HEK293 (cell line): ENCODE measurements around the gene SLC26A1.

ENCODE experiments used
- CTCF ChIA-PET: fragments of 350-600 bp; formaldehyde crosslinking; extraction: SDS; loops from one replicate; lab custom pipeline; 2021; ENCODE audit warnings: antibody characterized with exemption; lab: Yijun Ruan, JAX
- POLR2A ChIA-PET: fragments of 300-600 bp; formaldehyde crosslinking; extraction: SDS; loops from one replicate; lab custom pipeline; 2020; ENCODE audit warnings: antibody characterized with exemption, inconsistent platforms; lab: Yijun Ruan, JAX
- H3K27ac ChIP-seq: fragments of 200-500 bp; sonication (Bioruptor generic); 2 replicates; pipeline ENCODE4 v1.5.1; 2014; ENCODE audit warnings: low read depth, low read length, control low read depth, inconsistent platforms; ENCODE audit errors: extremely low read depth
- H3K36me3 ChIP-seq, 2 experiments: fragments of 200-500 bp in 1 of 2; sonication (Bioruptor generic) in 1 of 2; 1 replicate in 1 of 2; 2 replicates in 1 of 2; pipeline ENCODE4 v1.5.1; 2014 to 2017; ENCODE audit warnings: inconsistent platforms in 2 of 2, low read length in 2 of 2; ENCODE audit not compliant: control insufficient read depth in 2 of 2, insufficient read depth in 1 of 2
- H3K4me1 ChIP-seq: fragments of 200-500 bp; sonication (Bioruptor generic); 2 replicates; pipeline ENCODE4 v1.5.1; 2014; ENCODE audit warnings: mild to moderate bottlenecking, low read length, inconsistent platforms; ENCODE audit not compliant: control insufficient read depth, insufficient read depth
- H3K4me3 ChIP-seq: 2 replicates; pipeline ENCODE4 v1.5.1; 2011; ENCODE audit warnings: low read depth, mild to moderate bottlenecking, control low read depth, low read length, moderate library complexity
- H3K9me3 ChIP-seq: fragments of 200-500 bp; sonication (Bioruptor generic); 2 replicates; pipeline ENCODE4 v1.5.1; 2014; ENCODE audit warnings: low read depth, low read length, inconsistent platforms; ENCODE audit not compliant: control insufficient read depth, insufficient read depth
- GLIS2 ChIP-seq: fragments of 450-650 bp; formaldehyde crosslinking; IDR thresholded peaks from 2 replicates; pipeline ENCODE4 v1.5.1; 2016; ENCODE audit warnings: missing biosample characterization, missing genetic modification characterization
- HOXD13 ChIP-seq: sonication (generic); formaldehyde crosslinking; IDR thresholded peaks from 2 replicates; pipeline ENCODE4 v1.8.0; 2022; ENCODE audit warnings: missing genetic modification reagents, borderline replicate concordance
- INSM2 ChIP-seq: fragments of 450-650 bp; formaldehyde crosslinking; IDR thresholded peaks from 2 replicates; pipeline ENCODE4 v1.5.1; 2016; ENCODE audit warnings: missing biosample characterization, missing genetic modification characterization
- PRDM4 ChIP-seq: fragments of 450-650 bp; formaldehyde crosslinking; IDR thresholded peaks from 2 replicates; pipeline ENCODE4 v1.5.1; 2017; ENCODE audit warnings: missing biosample characterization, missing genetic modification characterization
- RBAK ChIP-seq: fragments of 450-650 bp; formaldehyde crosslinking; IDR thresholded peaks from 2 replicates; pipeline ENCODE4 v1.5.1; 2016; ENCODE audit warnings: missing biosample characterization, missing genetic modification characterization
- SCRT1 ChIP-seq: fragments of 450-650 bp; formaldehyde crosslinking; IDR thresholded peaks from 2 replicates; pipeline ENCODE4 v1.5.1; 2016; ENCODE audit warnings: missing biosample characterization, missing genetic modification characterization, borderline replicate concordance
- SP7 ChIP-seq: fragments of 450-650 bp; formaldehyde crosslinking; IDR thresholded peaks from 2 replicates; pipeline ENCODE4 v1.5.1; 2016; ENCODE audit warnings: missing biosample characterization, missing genetic modification characterization
- ZFP37 ChIP-seq: fragments of 450-650 bp; formaldehyde crosslinking; IDR thresholded peaks from 2 replicates; pipeline ENCODE4 v1.5.1; 2016; ENCODE audit warnings: missing biosample characterization, missing genetic modification characterization
- ZNF138 ChIP-seq: fragments of 450-650 bp; formaldehyde crosslinking; IDR thresholded peaks from 2 replicates; pipeline ENCODE4 v1.5.1; 2016; ENCODE audit warnings: missing biosample characterization, missing genetic modification characterization, borderline replicate concordance
- ZNF221 ChIP-seq: fragments of 450-650 bp; formaldehyde crosslinking; IDR thresholded peaks from 2 replicates; pipeline ENCODE4 v1.5.1; 2017; ENCODE audit warnings: missing biosample characterization, missing genetic modification characterization, borderline replicate concordance
- ZNF302 ChIP-seq: fragments of 450-650 bp; formaldehyde crosslinking; IDR thresholded peaks from 2 replicates; pipeline ENCODE4 v1.5.1; 2016; ENCODE audit warnings: missing biosample characterization, missing genetic modification characterization, low read depth
- ZNF398 ChIP-seq: fragments of 450-650 bp; formaldehyde crosslinking; IDR thresholded peaks from 2 replicates; pipeline ENCODE4 v1.5.1; 2017; ENCODE audit warnings: missing biosample characterization, missing genetic modification characterization
- ZNF560 ChIP-seq: fragments of 450-650 bp; formaldehyde crosslinking; IDR thresholded peaks from 2 replicates; pipeline ENCODE4 v1.5.1; 2017; ENCODE audit warnings: missing biosample characterization, missing genetic modification characterization, borderline replicate concordance
- ZNF645 ChIP-seq: fragments of 450-650 bp; formaldehyde crosslinking; IDR thresholded peaks from 2 replicates; pipeline ENCODE4; 2016; ENCODE audit warnings: missing biosample characterization, missing genetic modification characterization
- ZNF660 ChIP-seq: fragments of 450-650 bp; IDR thresholded peaks from 2 replicates; pipeline ENCODE4 v1.5.1; 2018; ENCODE audit warnings: missing biosample characterization, mild to moderate bottlenecking, missing genetic modification characterization
- ZNF664 ChIP-seq: fragments of 450-650 bp; formaldehyde crosslinking; IDR thresholded peaks from 2 replicates; pipeline ENCODE4 v1.5.1; 2016; ENCODE audit warnings: missing biosample characterization, missing genetic modification characterization
- ZNF707 ChIP-seq: fragments of 450-650 bp; formaldehyde crosslinking; IDR thresholded peaks from 2 replicates; pipeline ENCODE4 v1.5.1; 2016; ENCODE audit warnings: missing biosample characterization, missing genetic modification characterization
- TF ChIP-seq, protein P1 (sequence below): fragments of 450-650 bp; formaldehyde crosslinking; conservative IDR thresholded peaks from 2 replicates; pipeline ENCODE4 v1.5.1; 2016; ENCODE audit warnings: low read depth, missing biosample characterization, missing genetic modification characterization

The SLC26A1 gene

DNA sequence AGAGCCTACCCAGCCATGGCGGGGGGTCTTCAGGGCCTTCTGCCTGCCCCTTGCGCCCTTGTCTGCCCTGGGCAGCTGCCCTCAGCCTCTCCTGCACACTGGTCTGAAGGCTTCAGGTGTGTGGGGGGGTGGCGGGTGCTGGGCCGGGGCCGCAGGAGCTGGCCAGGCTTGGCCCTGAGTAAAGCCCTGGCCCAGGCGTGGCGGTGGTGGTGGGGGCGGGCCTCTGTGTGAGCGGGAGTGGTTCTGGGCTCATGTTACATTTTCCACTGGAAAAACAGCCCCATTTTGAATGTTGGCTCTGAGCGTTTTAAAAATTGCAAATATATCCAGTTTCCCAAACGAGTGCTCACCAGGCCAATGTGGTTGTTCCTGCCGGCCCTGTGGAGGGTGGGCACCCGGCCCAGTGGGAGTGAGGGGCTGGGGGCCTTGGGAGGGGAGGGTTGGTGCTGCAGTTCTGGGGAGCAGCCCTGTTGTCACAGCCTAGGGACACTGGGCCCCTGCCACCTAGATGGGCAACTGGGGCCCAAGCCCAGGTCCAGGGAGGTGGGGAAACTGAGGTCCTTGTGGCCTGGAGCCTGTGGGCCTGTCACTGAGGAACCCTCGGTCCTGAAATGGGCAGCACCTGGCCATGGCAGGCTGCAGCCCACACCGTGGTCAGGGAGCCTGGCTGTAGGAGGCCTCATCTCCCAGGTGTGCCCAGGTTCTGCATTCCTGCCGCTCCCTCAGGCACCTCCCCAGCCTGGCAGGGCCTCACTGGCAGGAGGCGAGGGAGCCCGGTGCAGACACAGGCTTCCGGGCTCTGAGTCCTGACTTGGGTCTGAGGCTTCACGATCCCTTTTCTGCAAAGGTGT is 46.5 kb upstream of the SLC26A1 start:
- H3K9me3 ChIP-seq: no peaks in the 10 kb centered on the region
- ChIA-PET POLR2A (no interaction called here), CTCF (no interaction called here)
- H3K4me3 ChIP-seq: no peak overlapping the region
- no peak for TF ChIP-seq ZNF398 (tag by site-specific recombination)
- TF ChIP-seq GLIS2 (tag by site-specific recombination): peak; percentile 42; the same call in 1 of the 2 replicates
- H3K36me3 ChIP-seq: no peaks in the 10 kb centered on the region
- H3K27ac ChIP-seq: no peak overlapping the region
- no peaks in the 10 kb centered on the region; the same call in 1 of the 2 replicates for H3K4me1 ChIP-seq

DNA sequence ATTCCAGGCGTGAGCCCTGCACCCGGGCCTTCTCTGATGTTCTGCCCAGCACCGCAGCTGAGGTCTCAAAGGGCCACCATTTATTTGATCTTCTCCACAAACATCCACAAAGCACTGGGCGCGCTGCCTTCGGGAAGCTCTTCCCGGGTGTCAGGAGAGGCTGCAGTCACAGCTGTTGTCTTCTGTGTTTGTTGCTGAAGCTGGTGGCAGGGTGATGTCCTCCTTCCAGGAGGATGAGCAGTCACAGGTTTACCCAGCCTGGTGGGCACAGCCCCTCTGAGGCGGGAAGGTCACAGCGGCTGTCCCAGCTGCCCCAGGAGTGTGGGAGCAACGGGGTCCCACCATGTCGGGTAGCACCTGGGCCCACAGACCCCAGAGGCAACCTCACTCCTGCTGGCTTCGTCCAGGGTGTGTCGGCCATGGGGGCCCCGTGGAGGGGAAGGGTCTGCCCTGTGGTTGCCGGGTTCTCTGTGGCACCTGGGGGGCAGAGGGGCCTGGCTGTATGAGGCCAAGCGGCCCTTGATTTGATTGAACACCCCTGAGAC is 45.8 kb upstream of the SLC26A1 start:
- Histone ChIP-seq H3K9me3 (no peaks in the 10 kb centered on the region), H3K36me3 (no peaks in the 10 kb centered on the region), H3K4me3 (no peak overlapping the region), H3K27ac (no peak overlapping the region), H3K4me1 (no peaks in the 10 kb centered on the region; the same call in 1 of the 2 replicates)
- ChIA-PET CTCF (no interaction called here), POLR2A (no interaction called here)
- TF ChIP-seq RBAK (tag by site-specific recombination): no peak
- no peak for TF ChIP-seq ZNF302
- TF ChIP-seq ZNF645 (tag by site-specific recombination): no peak
- TF ChIP-seq ZNF221 (tag by site-specific recombination): no peak
- no peak for TF ChIP-seq SP7
- no peak for TF ChIP-seq ZNF707 (tag by site-specific recombination)
- no peak for TF ChIP-seq ZNF664 (tag by site-specific recombination)
- TF ChIP-seq ZNF660: no peak
- TF ChIP-seq HOXD13: no peak
- TF ChIP-seq PRDM4 (tag by site-specific recombination): no peak
- no peak for TF ChIP-seq ZNF560 (tag by site-specific recombination)
- TF ChIP-seq ZFP37 (tag by site-specific recombination): no peak

- ChIA-PET CTCF (no interaction called here), POLR2A (no interaction called here)
- no peak overlapping the region for H3K27ac ChIP-seq
- H3K9me3 ChIP-seq: no peaks in the 10 kb centered on the region
- H3K4me1 ChIP-seq: no peaks in the 10 kb centered on the region; the same call in 1 of the 2 replicates
- no peaks in the 10 kb centered on the region for H3K36me3 ChIP-seq
- H3K4me3 ChIP-seq: no peak overlapping the region
- no peak for TF ChIP-seq INSM2 (tag by site-specific recombination)
- no peak for TF ChIP-seq SCRT1 (tag by site-specific recombination)
- TF ChIP-seq, protein P1, sequence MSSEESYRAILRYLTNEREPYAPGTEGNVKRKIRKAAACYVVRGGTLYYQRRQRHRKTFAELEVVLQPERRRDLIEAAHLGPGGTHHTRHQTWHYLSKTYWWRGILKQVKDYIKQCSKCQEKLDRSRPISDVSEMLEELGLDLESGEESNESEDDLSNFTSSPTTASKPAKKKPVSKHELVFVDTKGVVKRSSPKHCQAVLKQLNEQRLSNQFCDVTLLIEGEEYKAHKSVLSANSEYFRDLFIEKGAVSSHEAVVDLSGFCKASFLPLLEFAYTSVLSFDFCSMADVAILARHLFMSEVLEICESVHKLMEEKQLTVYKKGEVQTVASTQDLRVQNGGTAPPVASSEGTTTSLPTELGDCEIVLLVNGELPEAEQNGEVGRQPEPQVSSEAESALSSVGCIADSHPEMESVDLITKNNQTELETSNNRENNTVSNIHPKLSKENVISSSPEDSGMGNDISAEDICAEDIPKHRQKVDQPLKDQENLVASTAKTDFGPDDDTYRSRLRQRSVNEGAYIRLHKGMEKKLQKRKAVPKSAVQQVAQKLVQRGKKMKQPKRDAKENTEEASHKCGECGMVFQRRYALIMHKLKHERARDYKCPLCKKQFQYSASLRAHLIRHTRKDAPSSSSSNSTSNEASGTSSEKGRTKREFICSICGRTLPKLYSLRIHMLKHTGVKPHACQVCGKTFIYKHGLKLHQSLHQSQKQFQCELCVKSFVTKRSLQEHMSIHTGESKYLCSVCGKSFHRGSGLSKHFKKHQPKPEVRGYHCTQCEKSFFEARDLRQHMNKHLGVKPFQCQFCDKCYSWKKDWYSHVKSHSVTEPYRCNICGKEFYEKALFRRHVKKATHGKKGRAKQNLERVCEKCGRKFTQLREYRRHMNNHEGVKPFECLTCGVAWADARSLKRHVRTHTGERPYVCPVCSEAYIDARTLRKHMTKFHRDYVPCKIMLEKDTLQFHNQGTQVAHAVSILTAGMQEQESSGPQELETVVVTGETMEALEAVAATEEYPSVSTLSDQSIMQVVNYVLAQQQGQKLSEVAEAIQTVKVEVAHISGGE: no peak
- TF ChIP-seq ZNF138 (tag by site-specific recombination): no peak
Measured at GRCh38 chr4:1036976-1037810, 44.0 kb upstream of the SLC26A1 start.
